Suprapubic skin (tissue), 4 donors: Measurements from ENCODE around the gene APBA3. TPM values are rescaled to one million over a fixed set of nuclear protein-coding genes. Genes with fewer than 3 reads are reported as not detected.
A peak's percentile ranks its signal among the peaks of the same experiment; 100 is the strongest.

Experiments used
- DNase-seq, 2 donors: peaks; one replicate each; pipeline ENCODE4 v3.0.0-alpha.2; 2019; ENCODE audit warnings: low spot score in 2 of 2
- H3K27ac ChIP-seq: fragments of 200-600 bp; sonication (generic); one replicate; pipeline ENCODE4 v1.5.1; 2019
- H3K27me3 ChIP-seq: fragments of 200-600 bp; sonication (generic); one replicate; pipeline ENCODE4 v1.5.1; 2019
- H3K36me3 ChIP-seq: fragments of 200-600 bp; sonication (generic); one replicate; pipeline ENCODE4 v1.5.1; 2019
- H3K4me1 ChIP-seq: fragments of 200-600 bp; sonication (generic); one replicate; pipeline ENCODE4 v1.5.1; 2019
- H3K4me3 ChIP-seq: fragments of 200-600 bp; sonication (generic); one replicate; pipeline ENCODE4 v1.5.1; 2019; ENCODE audit warnings: mild to moderate bottlenecking
- H3K9me3 ChIP-seq: fragments of 200-600 bp; sonication (generic); one replicate; pipeline ENCODE4 v1.5.1; 2019
- EP300 ChIP-seq: sonication (generic); formaldehyde crosslinking; IDR thresholded peaks from one replicate; pipeline ENCODE4 v1.6.1; 2017; ENCODE audit warnings: antibody characterized with exemption
- POLR2A ChIP-seq, 2 donors: fragments of 450-650 bp; IDR thresholded peaks; one replicate each; pipeline ENCODE4 v1.6.1; 2017; ENCODE audit warnings: antibody characterized with exemption in 2 of 2, mild to moderate bottlenecking in 2 of 2, moderate library complexity in 2 of 2
- POLR2AphosphoS5 ChIP-seq, 3 donors: sonication (generic); formaldehyde crosslinking; IDR thresholded peaks; one replicate each; pipeline ENCODE4 v1.6.1; 2017; ENCODE audit warnings: antibody characterized with exemption in 3 of 3
- WGBS: methylation state at CpG from one replicate; pipeline ENCODE4 v1.1.5; 2018; 5-methylcytosine and 5-hydroxymethylcytosine counted together
- total RNA-seq, 4 donors: library from RNA; depleted of rRNA; stranded (reverse); fragments of >200 nt; gene quantifications; one replicate each; pipeline ENCODE4 v1.1.0, GENCODE V29; 2016
- TF ChIP-seq, protein P1 (sequence below), 2 donors: fragments of 200-600 bp in 1 of 2; fragments of 450-650 bp in 1 of 2; sonication (generic) in 1 of 2; IDR thresholded peaks; one replicate each; pipeline ENCODE4 v1.5.1; 2016 to 2019; ENCODE audit warnings: antibody characterized with exemption in 2 of 2, mild to moderate bottlenecking in 1 of 2, moderate library complexity in 1 of 2

The APBA3 gene
- total RNA-seq, 4 donors from 2014 or later: 19.8 to 55.0 (median 25.8) TPM

DNA sequence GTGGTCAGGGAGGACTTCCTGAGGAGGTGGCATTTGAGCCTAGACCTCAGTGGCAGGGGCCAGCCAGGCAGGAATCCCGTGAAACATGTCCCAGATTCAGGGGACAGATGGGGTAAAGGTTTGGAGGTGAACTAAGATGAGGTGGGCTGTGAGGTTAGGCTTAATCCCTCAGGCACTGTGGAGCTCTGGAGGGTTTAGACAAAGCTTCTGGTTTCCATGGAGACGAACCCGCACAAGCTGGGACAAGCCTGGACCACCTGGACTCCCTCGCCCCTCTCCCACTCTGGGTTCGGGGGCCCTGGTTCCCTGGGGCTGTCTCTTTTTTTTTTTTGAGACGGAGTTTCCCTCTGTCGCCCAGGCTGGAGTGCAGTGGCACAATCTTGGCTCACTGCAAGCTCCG is 37.6 kb downstream of the APBA3 start:
- Histone ChIP-seq H3K27me3 (peaks cover 66% of the 10 kb centered on the region), H3K4me1 (peaks cover 25% of the 10 kb centered on the region), H3K9me3 (no peaks in the 10 kb centered on the region), H3K4me3 (no peak overlapping the region), H3K36me3 (no peaks in the 10 kb centered on the region), H3K27ac (no peak overlapping the region)
- TF ChIP-seq POLR2A (IDR thresholded peaks at IDR 0.05): no peak
- TF ChIP-seq, protein P1, sequence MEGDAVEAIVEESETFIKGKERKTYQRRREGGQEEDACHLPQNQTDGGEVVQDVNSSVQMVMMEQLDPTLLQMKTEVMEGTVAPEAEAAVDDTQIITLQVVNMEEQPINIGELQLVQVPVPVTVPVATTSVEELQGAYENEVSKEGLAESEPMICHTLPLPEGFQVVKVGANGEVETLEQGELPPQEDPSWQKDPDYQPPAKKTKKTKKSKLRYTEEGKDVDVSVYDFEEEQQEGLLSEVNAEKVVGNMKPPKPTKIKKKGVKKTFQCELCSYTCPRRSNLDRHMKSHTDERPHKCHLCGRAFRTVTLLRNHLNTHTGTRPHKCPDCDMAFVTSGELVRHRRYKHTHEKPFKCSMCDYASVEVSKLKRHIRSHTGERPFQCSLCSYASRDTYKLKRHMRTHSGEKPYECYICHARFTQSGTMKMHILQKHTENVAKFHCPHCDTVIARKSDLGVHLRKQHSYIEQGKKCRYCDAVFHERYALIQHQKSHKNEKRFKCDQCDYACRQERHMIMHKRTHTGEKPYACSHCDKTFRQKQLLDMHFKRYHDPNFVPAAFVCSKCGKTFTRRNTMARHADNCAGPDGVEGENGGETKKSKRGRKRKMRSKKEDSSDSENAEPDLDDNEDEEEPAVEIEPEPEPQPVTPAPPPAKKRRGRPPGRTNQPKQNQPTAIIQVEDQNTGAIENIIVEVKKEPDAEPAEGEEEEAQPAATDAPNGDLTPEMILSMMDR (IDR thresholded peaks at IDR 0.05): no peak
- no peak for TF ChIP-seq POLR2AphosphoS5 (IDR thresholded peaks at IDR 0.05)
- TF ChIP-seq EP300: no peak
- 37% methylated on average over 8 of the region's 8 CpGs for WGBS
- no peak for DNase-seq

DNA sequence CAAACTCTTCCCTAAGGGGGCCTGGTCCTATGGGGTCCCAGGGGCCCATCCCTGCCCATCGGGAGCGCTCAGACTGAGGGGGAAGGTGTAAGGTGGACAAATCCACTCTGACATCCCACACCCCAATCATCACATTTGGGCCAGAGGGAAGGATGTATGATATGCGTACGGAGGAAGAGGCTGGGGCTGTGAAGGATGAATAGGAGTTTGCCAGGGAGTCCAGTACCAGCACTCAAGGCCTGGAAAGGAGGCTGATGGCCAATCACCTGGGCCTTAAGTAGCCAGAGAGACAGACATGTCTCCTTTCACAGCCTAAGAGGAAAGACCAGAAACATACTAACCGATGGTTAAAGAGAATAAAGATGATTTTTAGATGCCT is 38.4 kb downstream of the APBA3 start:
- Histone ChIP-seq H3K9me3 (no peaks in the 10 kb centered on the region), H3K27me3 (peaks cover 74% of the 10 kb centered on the region), H3K4me3 (no peak overlapping the region), H3K4me1 (peaks cover 27% of the 10 kb centered on the region), H3K27ac (no peak overlapping the region), H3K36me3 (no peaks in the 10 kb centered on the region)
- WGBS: 79% methylated on average over 5 of the region's 5 CpGs
- TF ChIP-seq POLR2A (IDR thresholded peaks at IDR 0.05) (no peak), POLR2AphosphoS5 (IDR thresholded peaks at IDR 0.05) (no peak), EP300 (no peak)
- TF ChIP-seq, protein P1 (IDR thresholded peaks at IDR 0.05): no peak
- no peak for DNase-seq

DNA sequence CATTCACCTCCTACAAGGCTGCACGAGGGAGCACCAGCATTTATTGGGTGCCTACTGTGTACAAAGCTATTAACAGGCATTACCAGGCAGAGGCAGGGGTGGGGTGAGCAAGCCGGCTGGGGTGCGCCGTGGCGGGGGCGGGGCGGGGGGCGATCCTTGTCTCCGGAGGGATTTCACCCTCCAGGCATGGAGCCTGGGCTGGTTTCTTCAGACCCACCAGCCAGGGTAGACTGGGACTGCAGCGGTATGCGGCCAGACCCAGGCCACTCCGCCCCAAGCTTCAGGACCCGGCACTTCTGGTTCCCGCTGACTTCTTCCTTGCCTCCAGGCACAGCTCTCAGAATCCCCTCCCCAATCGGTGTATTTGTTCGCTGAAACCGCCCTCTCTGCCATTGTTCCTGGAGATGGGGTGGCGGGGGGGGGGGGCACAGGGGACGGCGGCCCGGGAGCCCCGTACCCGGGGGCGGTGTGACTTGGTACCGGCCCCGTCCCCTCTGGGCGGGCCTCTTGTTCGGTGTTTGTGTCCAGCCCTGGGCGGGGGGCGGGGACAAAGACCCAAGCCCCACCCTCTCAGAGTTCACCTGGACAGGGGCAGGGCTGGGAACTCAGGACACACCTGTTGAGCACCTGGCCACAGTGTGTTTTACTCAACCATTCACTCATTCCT is 38.9 kb downstream of the APBA3 start:
- H3K4me3 ChIP-seq: peak overlapping the region; percentile 37
- 3% methylated on average over 14 of the region's 30 CpGs for WGBS

DNA sequence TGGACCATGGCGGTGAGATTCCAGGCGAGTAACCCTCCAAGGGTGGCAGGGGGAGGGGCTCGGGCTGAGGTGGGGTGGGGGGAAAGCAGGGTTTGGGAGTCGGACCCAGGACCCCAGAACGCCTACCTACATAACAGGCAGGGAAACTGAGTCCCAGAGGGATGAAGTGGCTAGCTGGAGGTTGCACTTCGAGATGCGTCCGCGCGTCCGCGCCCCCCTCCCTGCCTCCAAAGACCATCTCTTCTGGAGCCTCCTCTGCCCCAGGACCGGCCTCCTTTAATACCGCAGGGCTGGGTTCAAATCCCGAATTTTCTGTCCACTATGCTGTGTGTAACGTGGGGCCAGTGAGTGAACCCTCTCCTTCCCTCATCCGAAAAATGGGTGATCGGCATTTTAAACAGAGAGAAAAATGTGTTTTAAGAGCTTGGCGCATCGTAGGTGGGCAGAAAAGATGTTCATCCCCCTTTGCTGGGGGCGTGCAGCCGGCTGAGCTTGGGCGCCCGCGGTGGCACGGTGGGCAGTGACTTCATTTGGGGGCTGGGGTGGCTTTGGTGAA is 39.5 kb downstream of the APBA3 start:
- peaks cover 27% of the 10 kb centered on the region for H3K4me1 ChIP-seq
- H3K4me3 ChIP-seq: peak overlapping the region; percentile 37
- TF ChIP-seq POLR2AphosphoS5 (IDR thresholded peaks at IDR 0.05) (no peak), POLR2A (IDR thresholded peaks at IDR 0.05) (no peak), EP300 (no peak)
- TF ChIP-seq, protein P1 (IDR thresholded peaks at IDR 0.05): no peak
- no peaks in the 10 kb centered on the region for H3K9me3 ChIP-seq
- DNase-seq: no peak
- H3K27me3 ChIP-seq: peaks cover 74% of the 10 kb centered on the region
- H3K27ac ChIP-seq: no peak overlapping the region
- H3K36me3 ChIP-seq: no peaks in the 10 kb centered on the region
- WGBS: under 1% methylated on average over 16 of the region's 26 CpGs

More for the DNA sequence above, 38.9 kb downstream of the APBA3 start:
- Histone ChIP-seq H3K27ac (no peak overlapping the region), H3K27me3 (peaks cover 74% of the 10 kb centered on the region), H3K36me3 (no peaks in the 10 kb centered on the region), H3K9me3 (no peaks in the 10 kb centered on the region), H3K4me1 (peaks cover 27% of the 10 kb centered on the region)
- DNase-seq: no peak
- TF ChIP-seq, protein P1 (IDR thresholded peaks at IDR 0.05): no peak
- TF ChIP-seq EP300: no peak
- TF ChIP-seq POLR2A (IDR thresholded peaks at IDR 0.05): no peak
- TF ChIP-seq POLR2AphosphoS5 (IDR thresholded peaks at IDR 0.05): no peak

DNA sequence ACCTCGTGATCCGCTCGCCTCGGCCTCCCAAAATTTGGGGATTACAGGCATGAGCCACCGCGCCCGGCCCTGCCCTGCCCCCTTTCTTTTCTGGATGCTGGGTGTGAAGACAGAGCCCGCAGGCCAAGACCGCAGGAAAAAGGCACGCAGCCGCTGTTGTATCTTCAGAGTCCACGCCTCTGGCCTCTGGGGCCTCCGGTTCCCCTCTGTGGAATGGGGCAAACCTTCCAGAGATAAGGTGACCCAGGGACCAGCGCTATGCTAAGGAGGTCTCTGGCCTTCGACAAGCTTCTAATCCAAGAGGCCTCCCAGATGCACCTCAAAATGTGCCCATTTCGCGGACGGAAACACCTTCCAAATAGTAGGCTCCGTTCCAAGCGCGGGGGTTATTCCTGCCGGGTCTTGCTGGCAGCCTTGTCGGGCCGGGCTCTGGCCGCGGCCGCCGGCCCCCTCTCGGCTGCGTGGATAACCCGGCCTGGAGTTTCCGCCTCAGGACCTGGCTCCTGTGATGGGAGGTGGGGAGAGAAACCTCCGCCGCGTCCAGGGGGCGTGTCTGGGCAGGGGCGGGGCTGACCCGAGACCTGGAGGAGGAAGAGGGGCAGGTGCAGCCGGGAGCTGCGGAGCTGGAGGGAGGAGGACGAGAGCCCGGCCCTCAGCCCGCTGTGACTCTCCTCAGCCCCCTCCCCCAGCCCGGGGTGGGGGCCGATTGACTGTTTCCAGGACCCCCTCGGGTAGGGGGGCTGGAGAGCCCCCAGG is 40.2 kb downstream of the APBA3 start:
- TF ChIP-seq, protein P1 (IDR thresholded peaks at IDR 0.05): no peak
- no peak for TF ChIP-seq POLR2AphosphoS5 (IDR thresholded peaks at IDR 0.05)
- TF ChIP-seq POLR2A (IDR thresholded peaks at IDR 0.05): no peak
- TF ChIP-seq EP300: no peak
- Histone ChIP-seq H3K27ac (no peak overlapping the region), H3K4me1 (peaks cover 27% of the 10 kb centered on the region), H3K9me3 (no peaks in the 10 kb centered on the region), H3K36me3 (no peaks in the 10 kb centered on the region), H3K4me3 (peak overlapping the region; percentile 37), H3K27me3 (peaks cover 68% of the 10 kb centered on the region)
- 7% methylated on average over 20 of the region's 46 CpGs for WGBS
- peak; percentile 88 to 89 for DNase-seq
